Measurements from ENCODE around the gene PSMA5. TPM values are rescaled to one million over a fixed set of nuclear protein-coding genes. Genes with fewer than 3 reads are reported as not detected.

The PSMA5 gene
- total RNA-seq, 1 experiment from 2014 or later: 169 TPM

- H3K79me2 ChIP-seq (ENCODE audit: insufficient read depth, low read length): no peaks in the 10 kb centered on the region
- POLR2A ChIA-PET: no interaction called here
- peaks cover 0 to 10% of the 10 kb centered on the region in 2 experiments; a peak in 3 of 4 replicates for H3K4me1 ChIP-seq (ENCODE audit: control insufficient read depth in 1 of 2, insufficient read depth in 2 of 2, low read length in 2 of 2)
- ATAC-seq (no peak), DNase-seq (ENCODE audit: low read depth, low spot score) (no peak)
- H3K27me3 ChIP-seq (ENCODE audit: insufficient read depth, low read length): no peaks in the 10 kb centered on the region
- H4K20me1 ChIP-seq (ENCODE audit: insufficient read depth): no peaks in the 10 kb centered on the region
- H3K9me2 ChIP-seq (ENCODE audit: insufficient read depth): no peaks in the 10 kb centered on the region
- no peak overlapping the region for H3K9ac ChIP-seq (ENCODE audit: low read length)
- CTCF ChIA-PET: no interaction called here
- TF ChIP-seq SIN3A (IDR thresholded peaks at IDR 0.05; ENCODE audit: low read depth) (no peak), POLR2AphosphoS5 (IDR thresholded peaks at IDR 0.05; ENCODE audit: low read depth, low read length) (no peak), EZH2phosphoT487 (IDR thresholded peaks at IDR 0.05; ENCODE audit: borderline replicate concordance) (no peak), TCF7L2 (IDR thresholded peaks at IDR 0.05; ENCODE audit: borderline replicate concordance, extremely low read depth, insufficient read depth, insufficient read length) (no peak), EGR1 (IDR thresholded peaks at IDR 0.05; ENCODE audit: low read depth) (no peak), MAX (IDR thresholded peaks at IDR 0.05) (no peak), EZH2 (IDR thresholded peaks at IDR 0.05) (no peak), SP1 (IDR thresholded peaks at IDR 0.05; ENCODE audit: low read depth) (no peak), REST (IDR thresholded peaks at IDR 0.05; ENCODE audit: low read depth) (no peak), CBX3 (IDR thresholded peaks at IDR 0.05; ENCODE audit: low read depth) (no peak), FOSL1 (IDR thresholded peaks at IDR 0.05; ENCODE audit: low read depth) (no peak), ZNF274 (IDR thresholded peaks at IDR 0.05; ENCODE audit: low read depth, low read length) (no peak), ZFX (IDR thresholded peaks at IDR 0.05) (no peak)
- no peak overlapping the region for H3K4me3 ChIP-seq (replicated peaks in 1 of 2; ENCODE audit: low read depth in 1 of 2, low read length in 2 of 2)
- H3K36me3 ChIP-seq (ENCODE audit: control insufficient read depth in 1 of 2, insufficient read depth in 2 of 2, low read length in 2 of 2): no peaks in the 10 kb centered on the region
- H3K9me3 ChIP-seq (ENCODE audit: control insufficient read depth in 1 of 2, insufficient read depth in 1 of 2, low read depth in 1 of 2, low read length in 2 of 2): no peaks in the 10 kb centered on the region
- H2AFZ ChIP-seq (ENCODE audit: low read depth, low read length, poor library complexity, severe bottlenecking): no peak overlapping the region
- RAD21 ChIA-PET (ENCODE audit: low non-redundant PET in 1 of 2, low total read pairs in 2 of 2, uncharacterized antibody in 2 of 2, unreplicated experiment in 2 of 2): interaction anchor here in 1 of 2 experiments (0.6 kb wide), 1 partner anchor 110 kb away, joined by 4 read pairs; no protein-coding TSS in a partner anchor
- intact Hi-C loops (cut with micrococcal nuclease): no loop called here
- no peak overlapping the region for H3K4me2 ChIP-seq (ENCODE audit: low read length)
- H3K27ac ChIP-seq (ENCODE audit: low read depth, low read length): no peak overlapping the region
- BruUV-seq (replicated peaks): no TSS peak
Measured at GRCh38 chr1:109361649-109362048, 64.6 kb downstream of the PSMA5 start.

All from HCT116 (cell line).